ENCODE measurements around the gene ARHGEF9. TPM values are rescaled to one million over a fixed set of nuclear protein-coding genes. Genes with fewer than 3 reads are reported as not detected.

Gene ARHGEF9
- total RNA-seq, 2 donors from 2014 or later = 97.9 to 116 TPM

DNA sequence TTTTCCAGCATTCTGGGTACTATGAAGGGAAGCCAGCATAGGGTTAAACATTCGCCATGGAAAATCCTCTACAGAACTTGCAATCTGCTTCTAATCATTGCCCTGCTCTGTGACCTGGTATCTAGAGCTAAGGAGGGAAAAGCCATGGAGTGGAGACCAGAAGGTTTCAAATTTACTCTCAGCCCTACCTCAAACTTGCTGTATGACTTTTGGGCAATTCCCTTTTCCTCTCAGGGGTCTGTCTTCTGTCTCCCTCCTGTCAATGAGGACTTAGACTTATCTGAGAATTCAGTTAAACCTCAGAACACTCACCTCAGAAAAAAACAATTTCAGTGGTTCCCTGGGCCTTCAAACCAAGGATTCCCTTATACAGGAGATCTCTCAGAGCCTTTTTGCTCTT lies 29.1 kb downstream of the ARHGEF9 start:
- Histone ChIP-seq H3K9me3 (no peaks in the 10 kb centered on the region), H3K36me3 (no peaks in the 10 kb centered on the region), H3K4me3 (peak overlapping the region; percentile 88), H3K4me1 (ENCODE audit: control insufficient read depth in 1 of 2, low read depth in 2 of 2) (peaks cover 0 to 20% of the 10 kb centered on the region in 2 donors), H3K27me3 (replicated peaks; ENCODE audit: insufficient read depth) (no peaks in the 10 kb centered on the region), H3K27ac (peak overlapping the region; percentile 56 to 92)
- no peak for ATAC-seq (ENCODE audit: insufficient number of reproducible peaks, low FRiP score, low read depth)
- no peak for DNase-seq (ENCODE audit: low spot score)
- TF ChIP-seq, protein P1, sequence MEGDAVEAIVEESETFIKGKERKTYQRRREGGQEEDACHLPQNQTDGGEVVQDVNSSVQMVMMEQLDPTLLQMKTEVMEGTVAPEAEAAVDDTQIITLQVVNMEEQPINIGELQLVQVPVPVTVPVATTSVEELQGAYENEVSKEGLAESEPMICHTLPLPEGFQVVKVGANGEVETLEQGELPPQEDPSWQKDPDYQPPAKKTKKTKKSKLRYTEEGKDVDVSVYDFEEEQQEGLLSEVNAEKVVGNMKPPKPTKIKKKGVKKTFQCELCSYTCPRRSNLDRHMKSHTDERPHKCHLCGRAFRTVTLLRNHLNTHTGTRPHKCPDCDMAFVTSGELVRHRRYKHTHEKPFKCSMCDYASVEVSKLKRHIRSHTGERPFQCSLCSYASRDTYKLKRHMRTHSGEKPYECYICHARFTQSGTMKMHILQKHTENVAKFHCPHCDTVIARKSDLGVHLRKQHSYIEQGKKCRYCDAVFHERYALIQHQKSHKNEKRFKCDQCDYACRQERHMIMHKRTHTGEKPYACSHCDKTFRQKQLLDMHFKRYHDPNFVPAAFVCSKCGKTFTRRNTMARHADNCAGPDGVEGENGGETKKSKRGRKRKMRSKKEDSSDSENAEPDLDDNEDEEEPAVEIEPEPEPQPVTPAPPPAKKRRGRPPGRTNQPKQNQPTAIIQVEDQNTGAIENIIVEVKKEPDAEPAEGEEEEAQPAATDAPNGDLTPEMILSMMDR (IDR thresholded peaks at IDR 0.05) = no peak

DNA sequence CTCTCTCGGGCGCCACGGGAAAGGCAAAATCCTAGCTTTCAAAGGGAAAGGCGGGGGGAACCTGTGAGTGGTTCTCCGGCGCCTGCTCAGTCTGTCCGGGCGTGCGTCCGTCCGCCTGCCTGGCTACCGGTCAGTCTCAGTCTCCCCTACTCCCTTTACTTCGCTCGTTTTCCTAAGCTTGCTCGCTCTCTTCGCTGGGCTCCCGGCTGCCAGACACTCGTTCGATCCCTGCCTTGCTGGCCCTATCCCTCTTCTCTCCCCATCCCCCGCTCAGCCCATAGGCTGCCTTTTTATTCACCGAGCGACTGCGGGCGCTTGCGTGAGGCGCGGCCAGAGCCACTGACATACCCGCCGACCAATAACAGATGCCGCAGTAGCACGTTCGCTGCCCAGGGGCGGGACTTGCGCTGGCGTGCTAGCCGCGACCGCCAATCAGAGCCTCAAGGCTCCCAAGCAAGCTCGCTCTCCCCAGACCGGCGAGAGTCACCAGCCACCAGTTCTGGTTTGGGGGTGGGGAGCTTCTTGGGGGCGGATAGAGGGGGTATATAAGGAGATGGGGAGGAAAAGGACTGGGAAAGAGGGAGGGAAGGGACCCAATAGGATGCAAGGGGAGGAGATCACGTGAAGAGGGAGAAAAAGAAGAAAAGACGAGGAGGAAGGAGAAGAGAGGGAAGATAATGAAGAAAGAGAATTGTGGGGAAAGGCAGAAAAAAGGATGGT lies 30.0 kb downstream of the ARHGEF9 start:
- ATAC-seq (ENCODE audit: insufficient number of reproducible peaks, low FRiP score, low read depth) = peak; percentile 86
- Histone ChIP-seq H3K4me1 (ENCODE audit: control insufficient read depth in 1 of 2, low read depth in 2 of 2) (peaks cover 0 to 28% of the 10 kb centered on the region in 2 donors), H3K27ac (peak overlapping the region; percentile 67 to 92), H3K4me3 (peak overlapping the region; percentile 88), H3K36me3 (no peaks in the 10 kb centered on the region), H3K27me3 (replicated peaks; ENCODE audit: insufficient read depth) (no peaks in the 10 kb centered on the region), H3K9me3 (no peaks in the 10 kb centered on the region)
- TF ChIP-seq, protein P1 (IDR thresholded peaks at IDR 0.05) = no peak
- DNase-seq (ENCODE audit: low spot score) = peak; percentile 72

DNA sequence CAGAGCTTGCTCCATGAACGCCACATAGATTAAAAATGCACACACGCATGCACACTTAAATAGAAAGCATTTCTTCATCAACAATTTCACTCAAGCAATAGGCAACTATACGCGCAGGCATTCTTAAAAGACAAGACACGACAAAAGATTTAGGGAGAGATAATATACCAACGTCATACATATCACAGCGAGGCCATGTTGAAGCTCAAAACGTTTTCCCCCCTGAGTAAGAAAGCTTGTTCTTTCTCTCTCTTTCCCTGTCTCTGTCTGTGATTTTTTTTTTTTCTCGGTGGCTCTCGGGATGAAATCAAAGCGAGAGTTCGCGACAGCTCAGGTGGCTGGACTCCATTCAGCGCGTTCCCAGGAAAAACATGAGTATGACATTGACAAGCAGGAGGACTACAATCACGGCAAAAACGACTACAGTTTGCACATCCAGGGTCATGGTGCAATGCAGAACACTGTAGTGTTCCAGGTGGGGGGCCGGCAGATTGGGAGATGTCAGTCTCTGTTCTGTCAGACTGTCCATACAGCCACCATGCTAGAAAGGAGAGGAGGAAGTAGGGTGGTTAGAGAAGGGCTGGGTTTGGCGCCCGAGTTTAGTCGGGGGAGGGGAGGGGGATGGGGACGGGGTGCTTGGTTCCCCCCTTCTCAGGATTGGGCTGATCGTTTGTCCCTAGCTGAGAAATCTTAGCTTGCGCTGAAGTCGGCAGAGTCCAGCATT lies 30.7 kb downstream of the ARHGEF9 start:
- TF ChIP-seq, protein P1 (IDR thresholded peaks at IDR 0.05) = no peak
- Histone ChIP-seq H3K36me3 (no peaks in the 10 kb centered on the region), H3K4me1 (ENCODE audit: control insufficient read depth in 1 of 2, low read depth in 2 of 2) (peaks cover 3 to 34% of the 10 kb centered on the region in 2 donors), H3K9me3 (no peaks in the 10 kb centered on the region), H3K27me3 (replicated peaks; ENCODE audit: insufficient read depth) (no peaks in the 10 kb centered on the region), H3K4me3 (peak overlapping the region; percentile 88), H3K27ac (peak overlapping the region; percentile 67 to 92)
- ATAC-seq (ENCODE audit: insufficient number of reproducible peaks, low FRiP score, low read depth) (no peak), DNase-seq (ENCODE audit: low spot score) (no peak)

DNA sequence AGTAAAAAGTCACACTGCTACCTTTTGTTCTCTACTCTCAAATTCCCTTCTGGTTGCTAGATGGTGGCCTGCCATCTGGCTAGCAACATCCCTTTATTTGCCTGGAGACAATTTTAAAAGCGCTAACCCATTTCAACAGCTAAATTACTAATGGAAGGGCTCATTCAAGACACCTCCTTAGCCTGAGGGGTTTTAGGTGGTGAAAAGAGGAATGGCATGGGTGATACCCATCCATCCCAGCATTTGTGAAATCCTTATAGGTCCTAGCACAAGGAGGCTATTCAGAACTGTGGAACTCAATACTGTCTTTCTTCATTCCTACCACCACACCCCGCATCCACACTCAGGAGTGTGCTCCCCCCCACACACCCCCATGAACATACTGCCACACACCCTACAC lies 33.5 kb downstream of the ARHGEF9 start:
- Histone ChIP-seq H3K4me1 (ENCODE audit: control insufficient read depth in 1 of 2, low read depth in 2 of 2) (peaks cover 3 to 54% of the 10 kb centered on the region in 2 donors), H3K36me3 (no peaks in the 10 kb centered on the region), H3K4me3 (peak overlapping the region; percentile 88), H3K9me3 (no peaks in the 10 kb centered on the region), H3K27ac (peak overlapping the region; percentile 58 to 92), H3K27me3 (replicated peaks; ENCODE audit: insufficient read depth) (no peaks in the 10 kb centered on the region)
- ATAC-seq (ENCODE audit: insufficient number of reproducible peaks, low FRiP score, low read depth) = no peak
- TF ChIP-seq, protein P1 (IDR thresholded peaks at IDR 0.05) = no peak
- no peak for DNase-seq (ENCODE audit: low spot score)

DNA sequence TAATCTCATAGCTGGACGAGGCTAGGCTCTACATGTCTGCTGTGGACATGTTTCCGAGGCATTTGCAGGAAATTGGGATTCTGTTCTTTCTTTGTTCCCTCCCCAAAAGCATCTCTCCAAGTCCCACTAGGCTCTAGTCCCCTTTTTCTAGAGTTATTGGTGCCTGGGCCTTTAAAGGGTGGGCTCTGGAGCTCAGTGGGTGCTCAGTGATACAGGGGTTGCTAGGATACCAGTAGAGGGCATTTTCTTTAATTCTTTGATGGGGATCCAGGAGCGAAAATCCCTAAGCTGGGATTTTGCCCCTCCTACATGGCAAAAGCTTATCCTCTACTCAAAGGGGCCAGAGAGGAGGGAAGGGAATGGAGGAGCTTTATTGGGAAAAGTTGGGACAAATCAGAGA lies 34.2 kb downstream of the ARHGEF9 start:
- Histone ChIP-seq H3K4me1 (ENCODE audit: control insufficient read depth in 1 of 2, low read depth in 2 of 2) (peaks cover 7 to 59% of the 10 kb centered on the region in 2 donors), H3K36me3 (no peaks in the 10 kb centered on the region), H3K27ac (peak overlapping the region; percentile 58 to 92), H3K9me3 (no peaks in the 10 kb centered on the region), H3K27me3 (replicated peaks; ENCODE audit: insufficient read depth) (no peaks in the 10 kb centered on the region), H3K4me3 (peak overlapping the region; percentile 88)
- DNase-seq (ENCODE audit: low spot score) (no peak), ATAC-seq (ENCODE audit: insufficient number of reproducible peaks, low FRiP score, low read depth) (no peak)
- TF ChIP-seq, protein P1 (IDR thresholded peaks at IDR 0.05) = no peak
